ENCODE measurements around the gene ANKFY1.

ANKFY1 gene

DNA sequence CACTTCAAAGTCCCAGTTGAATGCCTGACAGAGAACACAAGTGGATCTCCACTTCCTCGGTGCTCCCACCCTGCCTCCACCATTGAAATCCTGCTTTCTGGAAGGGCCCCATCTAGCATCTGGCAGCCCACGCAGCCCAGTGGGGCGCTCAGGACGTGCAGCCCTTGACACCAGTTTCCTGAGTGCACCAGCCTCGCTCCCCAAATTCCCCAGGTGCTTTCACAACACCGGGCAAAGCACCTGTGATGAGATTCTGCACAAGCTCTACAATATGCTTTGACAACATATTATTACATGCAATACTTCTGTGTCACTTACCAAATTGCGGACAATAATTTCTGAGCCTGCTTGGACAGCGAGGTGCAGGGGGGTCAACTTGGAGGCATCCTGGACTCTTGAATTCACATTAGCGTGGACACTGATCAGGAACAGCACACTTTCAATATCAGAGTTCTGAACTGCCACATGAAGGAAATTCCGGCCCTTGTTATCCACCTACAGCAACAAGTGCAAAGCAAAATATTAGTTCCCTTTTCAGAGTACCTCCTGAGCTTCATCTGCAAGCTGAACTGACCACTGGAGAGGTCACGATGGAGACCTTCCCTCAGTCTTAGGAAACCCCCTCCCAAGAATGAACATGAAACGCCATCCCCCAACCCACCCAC, 86.8 kb downstream of the ANKFY1 start:
- no peak for DNase-seq

DNA sequence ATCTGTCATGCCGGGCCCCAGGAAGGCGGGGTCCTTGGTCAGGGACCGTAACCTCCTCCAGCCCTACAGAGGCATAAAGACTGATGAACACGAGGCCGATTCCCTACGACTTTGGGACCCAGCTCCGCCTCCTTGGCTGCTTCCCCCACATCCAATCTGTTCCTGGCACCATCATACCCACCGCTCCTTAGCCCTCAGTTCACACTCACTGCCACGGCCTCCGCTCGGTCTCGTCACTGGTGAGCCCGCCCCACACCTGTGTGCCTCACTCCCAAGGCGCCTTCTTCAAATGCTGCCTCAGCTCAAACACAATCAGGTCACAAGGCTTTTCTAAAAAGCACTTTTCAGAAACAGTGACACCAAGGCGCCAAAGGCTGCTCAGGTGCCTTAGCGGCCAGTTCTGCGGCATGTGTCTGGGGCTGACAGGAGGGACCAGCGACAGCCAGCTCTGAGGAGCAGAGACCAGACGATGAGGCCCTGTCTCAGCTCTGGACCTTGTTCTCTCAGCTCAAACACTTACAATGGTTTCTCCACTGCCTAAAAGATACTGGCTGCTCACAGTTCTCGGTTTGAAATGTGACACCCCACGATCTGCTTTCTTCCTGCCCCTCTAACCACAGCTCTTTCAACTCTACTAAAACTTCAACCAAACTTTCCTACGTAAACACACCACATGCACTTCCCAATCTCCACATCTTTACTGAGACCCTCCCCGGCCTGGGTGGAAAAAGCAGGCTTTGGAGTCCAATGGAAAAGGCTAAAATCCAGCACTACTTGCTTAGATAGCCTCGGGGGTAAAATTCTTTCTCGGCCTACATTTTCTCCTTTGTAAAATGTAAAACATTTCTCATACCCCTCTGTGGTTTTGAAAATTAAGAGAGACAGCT, 87.6 kb downstream of the ANKFY1 start:
- no peak for DNase-seq

DNA sequence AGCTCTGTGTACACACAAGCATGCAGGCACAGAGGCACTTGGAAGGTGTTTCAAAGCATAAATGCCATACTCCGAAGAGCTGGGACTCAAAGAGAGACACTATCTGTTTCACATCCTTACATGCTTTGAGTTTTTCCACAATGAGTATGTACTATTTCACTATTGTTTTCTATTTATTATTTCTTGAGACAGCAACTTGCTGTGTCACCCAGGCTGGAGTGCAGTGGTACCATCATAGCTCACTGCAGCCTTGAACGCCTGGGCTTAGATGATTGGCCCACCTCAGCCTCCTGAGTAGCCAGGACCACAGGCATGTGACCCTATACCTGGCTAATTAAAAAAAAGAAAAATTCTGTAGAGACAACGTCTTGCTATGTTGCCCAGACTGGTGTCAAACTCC, 89.2 kb downstream of the ANKFY1 start:
- no peak for DNase-seq

DNA sequence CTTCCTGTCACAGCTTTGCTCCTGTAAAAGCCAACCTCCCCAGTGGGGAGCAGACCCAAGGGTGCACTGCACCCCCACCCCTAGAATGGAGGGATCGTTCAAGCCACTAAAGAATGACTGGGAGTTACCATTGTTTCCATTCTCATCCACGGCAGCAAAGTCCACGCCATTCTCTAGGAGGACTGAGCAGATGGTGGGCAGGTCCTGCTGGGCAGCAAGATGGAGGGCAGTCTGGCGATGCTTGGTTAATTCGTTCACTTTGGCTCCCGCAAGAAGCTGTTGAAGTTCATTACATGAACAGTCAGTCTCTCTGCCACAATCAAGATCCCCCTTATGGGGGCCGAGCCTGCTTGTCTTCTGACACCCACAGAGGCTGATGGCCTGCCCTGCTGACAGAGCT, 90.0 kb downstream of the ANKFY1 start:
- DNase-seq = no peak

DNA sequence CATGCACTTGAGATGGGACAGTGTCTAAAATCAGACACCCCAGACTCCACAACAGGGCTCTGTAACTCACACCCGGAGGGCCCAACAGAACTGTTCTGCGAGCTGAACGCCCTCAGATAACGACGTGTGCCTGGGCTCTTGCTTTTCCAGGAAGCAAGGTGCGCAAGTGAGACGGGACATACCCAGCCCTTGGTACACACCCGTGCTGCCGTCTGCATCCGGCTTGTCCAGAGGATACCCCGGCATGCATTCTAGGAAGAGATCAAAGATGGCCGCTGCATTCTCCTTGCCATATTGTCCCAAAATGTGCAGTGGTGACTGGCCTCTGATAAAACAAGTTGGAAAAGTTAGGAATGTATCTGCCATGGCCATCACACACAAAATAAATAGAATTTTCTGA, 91.4 kb downstream of the ANKFY1 start:
- no peak for DNase-seq

DNA sequence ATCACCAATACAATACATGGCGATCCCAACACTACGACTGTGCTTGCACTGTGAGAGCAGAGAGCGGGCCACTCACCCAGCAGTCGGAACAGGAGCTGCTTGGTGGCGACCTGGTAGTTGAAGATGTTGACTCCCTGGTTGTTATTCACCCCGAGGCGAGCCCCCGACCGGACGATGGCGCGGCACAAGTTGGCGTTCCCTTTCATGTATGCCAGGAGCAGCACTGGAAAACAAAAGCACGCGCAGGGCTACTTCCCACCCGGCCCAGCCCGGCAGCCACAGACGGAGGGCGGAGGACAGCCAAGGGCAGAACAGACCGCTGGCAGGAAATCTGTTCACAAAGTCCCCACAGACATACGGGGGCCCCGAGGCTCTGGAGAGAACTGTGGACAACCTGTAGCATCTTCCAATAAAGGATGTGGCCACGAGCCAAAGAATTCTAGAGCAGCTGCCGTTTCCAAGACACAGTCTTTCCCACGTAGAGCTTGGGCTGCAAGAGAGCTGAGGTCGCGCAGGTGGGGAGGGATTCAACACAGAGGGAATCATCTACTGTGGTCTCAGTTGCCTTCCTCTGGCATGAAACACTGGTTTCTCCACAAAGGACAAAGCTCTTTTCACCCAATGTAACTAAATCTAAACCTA, 93.0 kb downstream of the ANKFY1 start:
- no peak for DNase-seq

DNA sequence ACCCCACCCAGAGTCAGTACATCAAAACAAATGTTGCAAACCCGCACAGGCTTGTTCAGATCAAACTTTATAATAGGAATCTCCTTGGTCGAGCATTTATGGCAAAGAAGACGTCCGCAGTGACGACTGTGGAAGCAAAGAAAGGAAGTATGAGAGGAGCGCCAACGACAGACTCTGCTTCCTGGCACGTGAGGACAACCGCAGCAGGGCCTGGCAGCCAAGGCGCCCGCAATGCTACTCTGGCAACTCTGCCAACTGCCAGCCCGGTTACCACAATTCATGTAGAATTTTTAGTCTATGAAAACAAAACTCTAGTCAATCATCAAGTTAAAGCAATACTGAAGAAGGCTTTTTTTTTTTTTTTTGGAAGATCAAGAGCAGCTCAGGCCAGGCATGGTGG, 96.0 kb downstream of the ANKFY1 start:
- DNase-seq = no peak

DNA sequence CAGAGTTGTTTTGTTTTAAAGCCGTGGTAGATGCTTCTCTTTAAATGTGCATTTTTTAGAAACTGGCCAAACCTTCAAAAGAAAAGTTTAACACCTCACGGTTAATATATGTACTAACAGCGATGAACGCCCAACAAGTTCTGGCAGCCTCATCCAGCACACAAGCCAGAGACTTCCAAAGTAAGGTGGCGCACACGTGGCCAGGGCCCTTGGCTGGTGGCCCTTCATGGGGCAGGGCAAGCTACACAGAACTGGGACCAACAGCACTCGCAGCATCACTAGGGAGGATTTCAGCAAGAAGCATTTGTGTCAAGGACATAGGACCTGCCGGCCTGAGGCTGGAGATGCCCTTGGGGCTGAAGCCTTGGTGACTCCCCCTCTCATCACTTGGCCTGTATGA, 97.4 kb downstream of the ANKFY1 start:
- no peak for DNase-seq

DNA sequence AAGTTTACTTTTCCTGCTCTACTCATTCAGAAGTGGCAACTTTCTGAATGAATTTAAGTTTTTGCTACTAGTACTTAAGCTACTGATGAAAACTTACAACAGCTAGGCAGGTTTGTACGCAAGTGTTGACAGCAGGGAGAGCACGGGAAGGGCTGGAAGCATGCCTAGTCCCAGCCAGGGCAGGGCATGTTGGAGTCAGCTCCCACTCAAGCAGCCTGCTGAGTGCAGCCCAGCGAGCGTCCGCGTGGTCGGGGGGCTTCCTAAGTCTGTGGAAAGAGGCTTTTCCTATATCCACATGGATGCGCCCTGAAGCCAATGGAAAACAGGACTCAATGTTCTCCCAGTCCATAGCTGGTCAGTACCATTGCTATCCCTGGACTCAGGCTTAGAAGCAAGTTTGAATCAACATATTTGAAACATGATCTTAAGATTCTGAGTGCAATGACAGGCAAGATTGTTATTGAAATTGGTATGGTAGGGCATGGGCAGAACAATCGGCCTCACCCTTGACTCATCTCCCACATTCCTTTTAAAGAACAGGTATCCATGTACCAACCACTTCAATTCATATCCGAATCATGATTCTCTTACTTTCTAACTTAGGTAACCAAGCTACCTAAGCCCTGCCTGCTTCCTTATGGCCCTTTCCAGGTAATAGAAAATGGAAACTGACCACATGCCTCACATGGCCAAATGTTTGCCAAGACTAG, 98.3 kb downstream of the ANKFY1 start:
- DNase-seq = no peak

DNA sequence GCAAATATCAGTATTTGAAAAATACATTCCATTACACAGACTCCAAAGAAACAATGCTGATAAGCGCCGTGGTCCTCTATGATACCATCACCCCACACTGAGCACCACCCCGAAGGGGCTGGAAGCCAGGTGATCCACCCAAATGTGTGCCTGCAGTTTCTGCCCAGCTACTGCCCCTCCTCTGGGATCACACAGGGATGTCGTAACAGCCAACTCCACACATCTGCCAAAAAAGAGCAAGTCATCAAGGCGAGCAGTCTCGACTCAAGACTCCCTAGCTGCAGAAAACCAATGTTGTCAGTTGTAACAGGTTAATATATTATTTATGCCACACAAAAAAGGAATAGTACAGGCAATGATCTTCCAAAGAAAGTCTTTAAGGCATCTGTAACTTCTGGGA, 99.8 kb downstream of the ANKFY1 start:
- no peak for DNase-seq

DNA sequence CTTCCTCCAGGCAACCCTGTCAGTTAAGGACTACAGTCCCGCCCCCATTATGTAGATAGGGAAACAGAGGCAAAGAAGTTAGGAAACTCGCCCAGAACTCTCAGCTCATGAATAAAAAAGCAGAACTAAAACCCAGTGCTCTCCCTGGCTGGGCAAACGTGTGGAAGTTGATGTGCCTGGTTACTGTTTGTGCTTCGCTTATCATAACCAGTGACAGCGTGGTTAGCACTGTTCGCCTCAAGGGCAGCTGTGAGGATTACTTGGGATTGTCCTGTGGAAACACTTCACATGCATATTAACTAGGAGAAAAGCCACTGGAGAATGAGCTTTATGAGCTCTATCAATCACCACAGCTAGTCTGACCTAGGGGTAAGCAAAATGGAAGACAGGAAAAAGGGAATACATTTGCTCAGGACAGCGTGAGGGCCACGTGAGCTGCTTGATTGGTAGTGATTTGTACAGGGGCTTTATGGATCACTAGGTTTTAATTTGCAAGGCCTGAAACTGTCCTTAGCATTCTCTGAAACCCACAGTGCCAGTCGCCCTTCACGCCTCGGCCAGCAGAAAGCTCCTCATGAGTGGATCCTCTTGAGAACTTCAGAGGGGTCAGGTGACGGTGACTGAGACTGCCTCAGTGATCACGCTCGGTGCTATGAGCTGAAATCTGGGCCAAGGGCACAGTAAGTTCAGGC, 100.9 kb downstream of the ANKFY1 start:
- DNase-seq = no peak

DNA sequence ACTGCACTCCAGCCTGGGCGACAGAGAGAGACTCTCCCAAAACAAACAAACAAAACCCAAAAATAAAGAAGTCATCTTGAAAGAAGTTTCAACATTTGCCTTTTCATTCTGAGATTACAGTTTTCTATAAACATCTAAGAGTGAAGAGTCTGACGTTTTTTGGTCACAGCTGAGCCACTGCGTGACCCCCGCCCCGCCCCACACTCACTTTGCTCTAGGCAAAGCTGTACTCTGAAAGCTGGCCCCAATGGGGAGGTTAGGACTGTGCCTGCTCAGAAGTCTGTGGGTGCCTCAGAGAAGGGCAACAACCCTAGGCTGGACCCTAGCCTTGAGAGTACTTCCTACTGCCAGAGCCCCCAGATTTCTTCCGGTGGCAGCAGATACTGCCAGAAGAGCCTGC, 101.5 kb downstream of the ANKFY1 start:
- no peak for DNase-seq

DNA sequence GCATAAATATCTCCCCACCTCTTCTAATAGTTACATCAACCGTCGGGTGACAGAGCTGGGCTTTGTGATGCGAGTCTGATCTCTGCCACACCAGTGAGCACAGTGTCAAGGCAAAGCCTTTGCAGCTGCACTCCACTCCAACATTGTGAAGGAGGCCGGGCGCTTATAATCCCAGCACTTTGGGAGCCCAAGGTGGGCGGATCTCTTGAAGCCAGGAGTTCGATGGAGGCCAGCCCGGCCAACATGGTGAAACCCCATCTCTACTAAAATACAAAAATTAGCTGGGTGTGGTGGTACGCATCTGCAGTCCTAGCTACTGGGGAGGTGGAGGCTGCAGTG, 101.8 kb downstream of the ANKFY1 start:
- DNase-seq = no peak

DNA sequence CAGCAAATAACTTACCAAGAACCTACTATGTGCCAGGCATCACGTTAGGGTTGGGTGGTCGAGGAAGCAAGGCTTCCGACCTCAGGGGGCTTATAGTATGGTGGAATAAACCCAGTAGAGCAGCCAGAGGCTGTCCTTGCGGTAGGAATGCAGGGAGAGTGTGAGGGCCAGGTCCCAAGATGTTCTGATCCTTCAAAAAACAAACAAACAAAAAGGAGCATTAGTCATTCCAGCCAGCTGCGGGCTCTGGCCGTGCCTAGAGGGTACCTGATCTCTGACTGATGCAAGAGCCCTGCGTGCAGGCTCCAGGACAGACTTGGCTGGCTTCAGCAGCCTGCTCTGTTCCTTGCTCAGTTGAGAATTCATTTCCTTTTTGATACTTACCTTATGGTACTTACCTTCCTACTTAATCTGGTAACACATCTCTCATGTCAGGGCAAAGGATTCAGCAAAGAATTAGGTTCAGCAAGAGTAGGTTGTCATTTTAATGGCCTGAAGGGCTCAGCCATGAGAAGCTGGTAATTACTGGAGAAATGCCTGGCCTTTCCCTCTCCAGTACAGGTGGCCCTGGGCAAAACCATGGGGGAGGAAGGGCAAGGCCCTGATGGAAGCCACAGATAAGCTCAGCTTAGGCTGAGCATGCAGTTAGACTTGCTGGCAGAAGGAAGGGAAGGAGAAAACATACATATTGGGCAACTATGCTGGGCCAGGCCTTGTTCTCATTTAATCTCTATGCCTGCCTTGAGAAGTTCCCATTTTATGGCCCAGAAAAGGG, 102.4 kb downstream of the ANKFY1 start:
- no peak for DNase-seq

DNA sequence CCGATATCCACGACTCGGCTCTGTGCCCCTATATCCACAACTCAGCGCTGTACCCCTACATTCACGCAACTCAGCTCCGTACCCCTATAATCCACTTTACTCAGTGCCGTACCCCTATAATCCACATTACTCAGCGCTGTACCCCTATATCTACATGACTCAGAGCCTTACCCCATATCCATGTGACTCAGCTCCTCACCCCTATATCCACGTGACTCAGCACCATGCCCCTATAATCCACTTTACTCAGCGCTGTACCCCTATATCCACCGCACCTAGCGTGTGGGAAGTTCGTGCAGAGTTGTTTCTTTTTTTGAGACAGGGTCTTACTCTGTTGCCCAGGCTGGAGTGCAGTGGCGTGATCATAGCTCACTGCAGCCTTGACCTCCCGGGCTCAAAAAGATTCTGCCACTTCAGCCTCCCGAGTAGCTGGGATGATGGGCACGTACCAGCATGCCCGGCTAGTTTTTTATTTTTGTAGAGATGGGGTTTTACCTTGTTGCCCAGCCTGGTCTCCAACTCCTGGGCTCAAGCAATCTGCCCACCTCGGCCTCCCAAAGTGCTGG, 103.4 kb downstream of the ANKFY1 start:
- DNase-seq = no peak

DNA sequence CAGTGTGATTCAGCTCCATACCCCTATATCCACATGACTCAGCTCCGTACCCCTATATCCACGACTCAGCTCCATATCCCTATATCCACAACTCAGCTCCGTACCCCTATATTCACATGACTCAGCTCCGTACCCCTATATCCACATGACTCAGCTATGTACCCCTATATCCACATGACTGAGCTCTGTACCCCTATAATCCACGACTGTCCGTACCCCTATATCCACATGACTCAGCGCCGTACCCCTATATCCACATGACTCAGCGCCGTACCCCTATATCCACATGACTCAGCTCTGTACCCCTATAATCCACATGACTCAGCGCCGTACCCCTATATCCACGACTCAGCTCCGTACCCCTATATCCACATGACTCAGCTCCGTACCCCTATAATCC, 104.0 kb downstream of the ANKFY1 start:
- no peak for DNase-seq

DNA sequence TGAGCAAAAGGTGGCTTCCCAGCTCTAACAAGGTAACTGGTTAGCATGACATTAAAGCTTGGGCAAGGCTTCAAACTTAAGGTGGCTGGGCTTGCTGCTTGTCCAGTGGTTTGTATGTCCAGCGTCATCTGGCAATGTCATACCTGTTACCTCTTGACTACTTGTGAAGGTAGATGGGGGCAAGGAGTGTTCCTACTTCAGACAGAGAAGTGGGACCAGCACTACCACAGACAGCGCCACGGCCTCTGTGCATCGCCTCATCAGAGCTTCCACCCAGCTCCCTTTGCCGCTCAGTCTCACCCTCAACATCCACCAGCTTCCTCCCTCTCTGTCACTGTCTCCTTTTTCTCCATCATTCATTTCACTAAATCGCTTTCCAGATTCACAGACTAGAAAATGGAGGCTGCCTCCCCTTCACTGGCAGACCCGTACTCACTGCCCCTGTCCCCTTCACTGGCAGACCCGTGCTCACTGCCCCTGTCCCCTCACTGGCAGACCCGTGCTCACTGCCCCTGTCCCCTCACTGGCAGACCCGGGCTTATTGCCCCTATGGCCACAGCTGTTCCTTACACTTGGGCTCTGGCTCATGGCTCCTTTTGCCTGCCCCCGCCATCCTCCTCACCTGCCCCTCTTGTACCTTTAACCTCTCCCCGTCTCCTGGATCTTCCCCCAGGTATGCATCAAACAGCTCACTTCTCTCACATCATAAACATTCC, 106.0 kb downstream of the ANKFY1 start:
- no peak for DNase-seq

DNA sequence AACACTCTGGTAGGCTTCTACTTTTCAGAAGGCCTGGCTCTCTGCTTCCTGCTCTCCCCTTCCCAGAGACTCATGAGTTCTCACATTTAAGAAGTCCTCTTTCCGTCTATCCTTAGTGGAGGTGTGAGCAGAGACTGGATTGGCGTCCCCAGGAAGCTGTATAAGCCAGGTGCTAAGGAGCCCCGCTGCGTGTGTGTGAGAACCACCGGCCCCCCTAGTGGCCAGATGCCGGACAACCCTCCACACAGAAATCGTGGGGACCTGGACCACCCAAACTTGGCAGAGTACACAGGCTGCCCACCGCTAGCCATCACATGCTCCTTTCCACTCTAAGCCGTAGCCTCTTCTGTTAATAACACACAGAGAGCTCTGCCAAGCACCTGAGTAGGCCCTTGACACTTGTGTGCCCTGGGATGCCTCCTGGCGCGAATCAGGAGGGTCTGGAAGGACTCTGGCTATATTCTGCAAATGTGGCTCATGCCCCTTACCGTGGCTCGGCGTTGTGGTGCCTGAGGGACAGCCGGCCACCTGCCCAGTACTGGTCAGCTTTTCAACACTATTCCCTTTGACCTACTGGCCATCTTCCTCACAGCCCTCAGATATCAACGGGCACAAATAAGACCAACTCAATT, 106.9 kb downstream of the ANKFY1 start:
- DNase-seq = peak; percentile 32

DNA sequence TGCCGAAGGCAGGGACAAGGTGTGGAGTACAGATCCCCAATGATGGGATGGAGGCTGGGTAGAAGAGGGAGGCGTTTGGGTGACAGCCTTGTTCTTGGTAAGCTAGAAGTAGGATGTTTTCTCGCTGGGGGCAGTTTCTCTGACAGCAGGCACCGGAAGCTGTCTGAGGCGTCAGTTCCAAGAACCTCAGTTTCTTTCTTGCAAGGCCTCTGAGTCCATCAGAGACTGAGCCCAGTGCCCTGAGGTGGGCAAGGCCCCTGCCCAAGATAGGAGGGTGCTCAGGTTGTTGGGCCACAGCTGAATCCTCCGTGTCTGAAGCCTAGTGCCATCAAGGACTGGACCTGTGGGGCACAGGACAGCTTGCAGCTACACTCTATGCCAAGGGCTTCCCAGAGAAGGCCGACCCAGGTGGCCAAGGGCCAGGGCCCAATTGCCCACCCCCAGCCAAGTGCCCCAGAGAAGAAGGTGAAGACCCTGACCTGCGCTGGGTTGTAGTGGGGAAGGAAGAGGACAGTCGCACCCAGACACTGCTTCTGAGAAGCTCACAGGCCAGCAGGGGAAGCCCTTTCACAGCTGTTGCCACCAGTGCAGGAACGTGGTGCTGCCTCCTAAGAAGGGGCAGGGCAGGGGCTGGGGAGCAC, 107.7 kb downstream of the ANKFY1 start:
- no peak for DNase-seq

DNA sequence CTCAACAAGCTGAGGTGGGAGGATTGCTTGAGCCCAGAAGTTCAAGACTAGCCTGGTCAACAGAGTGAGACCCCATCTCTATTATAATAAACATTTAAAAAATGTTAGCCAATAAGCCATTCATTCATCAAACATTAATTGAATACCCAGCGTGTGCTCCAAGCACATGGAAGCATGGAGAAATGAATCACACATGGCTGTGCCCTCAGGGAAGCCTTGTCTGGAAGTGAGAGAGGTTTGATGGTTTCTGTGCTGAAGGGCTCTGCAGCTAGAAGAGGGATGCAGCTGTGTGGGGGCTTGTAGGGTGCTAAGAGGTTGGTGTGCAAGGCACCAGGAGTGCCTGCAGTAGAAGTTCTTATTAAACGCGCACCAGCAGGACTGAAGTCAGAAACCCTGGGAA, 109.6 kb downstream of the ANKFY1 start:
- DNase-seq = no peak
